Activated T-helper 1 cell treated with anti-CD3 and anti-CD28 coated beads, Interleukin-2, amount 50 U/mL, for 16 hours (primary cell): ENCODE measurements around the gene SNRPE.
A peak's percentile ranks its signal among the peaks of the same experiment; 100 is the strongest.
"Not testable (repeated sequence)": the region's sequence is repeated elsewhere in the genome, so short reads cannot be mapped to it uniquely, and the experiment has no call there.

Source experiments
- DNase-seq, 2 donors: peaks; one replicate each; pipeline ENCODE4 v3.0.0-alpha.2; 2020; ENCODE audit warnings: low read depth in 1 of 2, low spot score in 1 of 2

Gene SNRPE

GRCh38 chr1:203861379-203862184, at the start of gene SNRPE:
Gene SNRPE (plus strand): TSS chr1:203861599. CDS start chr1:203861660, 61 bp downstream.
- peak; percentile 86 to 95 for DNase-seq

- DNase-seq, result no peak
These were observed 47.6 kb upstream of the SNRPE start for GRCh38 chr1:203813581-203814341.

GRCh38 chr1:203818399-203818798, 43.0 kb upstream of the SNRPE start:
- DNase-seq, result no peak

- DNase-seq, result no peak
These were observed 38.1 kb upstream of the SNRPE start for GRCh38 chr1:203823306-203823705.

- DNase-seq, result no peak
These were observed 35.2 kb upstream of the SNRPE start for GRCh38 chr1:203826175-203826574.

GRCh38 chr1:203828002-203828401, 33.4 kb upstream of the SNRPE start:
- no peak for DNase-seq

- DNase-seq, result no peak
These were observed 32.9 kb upstream of the SNRPE start for GRCh38 chr1:203828503-203828902.

- DNase-seq, result not testable (repeated sequence)
These were observed 32.2 kb upstream of the SNRPE start for GRCh38 chr1:203829247-203829646.

GRCh38 chr1:203835476-203835875, 25.9 kb upstream of the SNRPE start:
- DNase-seq, result no peak

GRCh38 chr1:203839081-203839480, 22.3 kb upstream of the SNRPE start:
- no peak for DNase-seq

- no peak for DNase-seq
These were observed 21.1 kb upstream of the SNRPE start for GRCh38 chr1:203840208-203840808.

GRCh38 chr1:203842559-203842876, 18.9 kb upstream of the SNRPE start:
- no peak for DNase-seq

GRCh38 chr1:203843435-203843834, 18.0 kb upstream of the SNRPE start:
- no peak for DNase-seq

- DNase-seq, result not testable (repeated sequence)
These were observed 8.3 kb upstream of the SNRPE start for GRCh38 chr1:203853112-203853511.

GRCh38 chr1:203858055-203858454, 3.3 kb upstream of the SNRPE start:
- DNase-seq, result no peak

- DNase-seq, result no peak
These were observed 2.4 kb upstream of the SNRPE start for GRCh38 chr1:203858975-203859374.

GRCh38 chr1:203860396-203861025, 888 bp upstream of the SNRPE start:
- no peak for DNase-seq

GRCh38 chr1:203867802-203868201, 6.4 kb downstream of the SNRPE start:
- no peak for DNase-seq

- DNase-seq, result no peak
These were observed 8.8 kb downstream of the SNRPE start for GRCh38 chr1:203870245-203870644.

- no peak for DNase-seq
These were observed 9.9 kb downstream of the SNRPE start for GRCh38 chr1:203871114-203871880.

- no peak for DNase-seq
These were observed 11.7 kb downstream of the SNRPE start for GRCh38 chr1:203873094-203873493.
